GM23338 (cell line): Measurements from ENCODE around the gene TSPAN13.

Experiments used
- CTCF ChIP-seq, 2 experiments: fragments of 200-600 bp in 1 of 2; sonication (generic) in 1 of 2; conservative IDR thresholded peaks; 2 replicates each; pipeline versions ENCODE4 v1.5.1 to v1.6.1; 2016 to 2017; ENCODE audit warnings: antibody characterized with exemption in 2 of 2, low read depth in 2 of 2, mild to moderate bottlenecking in 2 of 2, moderate library complexity in 1 of 2
- EZH2 ChIP-seq: fragments of 200-600 bp; sonication (generic); IDR thresholded peaks from one replicate; pipeline ENCODE4 v1.8.0; 2017; ENCODE audit warnings: antibody characterized with exemption, mild to moderate bottlenecking, low read depth; ENCODE audit not compliant: unreplicated experiment
- JUNB ChIP-seq: IDR thresholded peaks from one replicate; pipeline ENCODE4 v1.6.1; 2016; ENCODE audit warnings: antibody characterized with exemption; ENCODE audit not compliant: unreplicated experiment
- POLR2AphosphoS5 ChIP-seq: IDR thresholded peaks from 2 replicates; pipeline ENCODE4 v1.6.1; 2016; ENCODE audit warnings: antibody characterized with exemption, low read depth
- TF ChIP-seq, protein P1 (sequence below): IDR thresholded peaks from one replicate; pipeline ENCODE4 v1.6.1; 2018; ENCODE audit warnings: antibody characterized with exemption; ENCODE audit not compliant: unreplicated experiment

- TF ChIP-seq CTCF (conservative IDR thresholded peaks at IDR 0.05; ENCODE audit: low read depth in 2 of 2) (no peak), POLR2AphosphoS5 (no peak), EZH2 (no peak), JUNB (no peak)
- TF ChIP-seq, protein P1, sequence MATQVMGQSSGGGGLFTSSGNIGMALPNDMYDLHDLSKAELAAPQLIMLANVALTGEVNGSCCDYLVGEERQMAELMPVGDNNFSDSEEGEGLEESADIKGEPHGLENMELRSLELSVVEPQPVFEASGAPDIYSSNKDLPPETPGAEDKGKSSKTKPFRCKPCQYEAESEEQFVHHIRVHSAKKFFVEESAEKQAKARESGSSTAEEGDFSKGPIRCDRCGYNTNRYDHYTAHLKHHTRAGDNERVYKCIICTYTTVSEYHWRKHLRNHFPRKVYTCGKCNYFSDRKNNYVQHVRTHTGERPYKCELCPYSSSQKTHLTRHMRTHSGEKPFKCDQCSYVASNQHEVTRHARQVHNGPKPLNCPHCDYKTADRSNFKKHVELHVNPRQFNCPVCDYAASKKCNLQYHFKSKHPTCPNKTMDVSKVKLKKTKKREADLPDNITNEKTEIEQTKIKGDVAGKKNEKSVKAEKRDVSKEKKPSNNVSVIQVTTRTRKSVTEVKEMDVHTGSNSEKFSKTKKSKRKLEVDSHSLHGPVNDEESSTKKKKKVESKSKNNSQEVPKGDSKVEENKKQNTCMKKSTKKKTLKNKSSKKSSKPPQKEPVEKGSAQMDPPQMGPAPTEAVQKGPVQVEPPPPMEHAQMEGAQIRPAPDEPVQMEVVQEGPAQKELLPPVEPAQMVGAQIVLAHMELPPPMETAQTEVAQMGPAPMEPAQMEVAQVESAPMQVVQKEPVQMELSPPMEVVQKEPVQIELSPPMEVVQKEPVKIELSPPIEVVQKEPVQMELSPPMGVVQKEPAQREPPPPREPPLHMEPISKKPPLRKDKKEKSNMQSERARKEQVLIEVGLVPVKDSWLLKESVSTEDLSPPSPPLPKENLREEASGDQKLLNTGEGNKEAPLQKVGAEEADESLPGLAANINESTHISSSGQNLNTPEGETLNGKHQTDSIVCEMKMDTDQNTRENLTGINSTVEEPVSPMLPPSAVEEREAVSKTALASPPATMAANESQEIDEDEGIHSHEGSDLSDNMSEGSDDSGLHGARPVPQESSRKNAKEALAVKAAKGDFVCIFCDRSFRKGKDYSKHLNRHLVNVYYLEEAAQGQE: no peak
Observed at GRCh38 chr7:16759840-16760239, 6.3 kb downstream of the TSPAN13 start.
